Measurements from ENCODE around the gene PEX10.

PEX10 gene

DNA sequence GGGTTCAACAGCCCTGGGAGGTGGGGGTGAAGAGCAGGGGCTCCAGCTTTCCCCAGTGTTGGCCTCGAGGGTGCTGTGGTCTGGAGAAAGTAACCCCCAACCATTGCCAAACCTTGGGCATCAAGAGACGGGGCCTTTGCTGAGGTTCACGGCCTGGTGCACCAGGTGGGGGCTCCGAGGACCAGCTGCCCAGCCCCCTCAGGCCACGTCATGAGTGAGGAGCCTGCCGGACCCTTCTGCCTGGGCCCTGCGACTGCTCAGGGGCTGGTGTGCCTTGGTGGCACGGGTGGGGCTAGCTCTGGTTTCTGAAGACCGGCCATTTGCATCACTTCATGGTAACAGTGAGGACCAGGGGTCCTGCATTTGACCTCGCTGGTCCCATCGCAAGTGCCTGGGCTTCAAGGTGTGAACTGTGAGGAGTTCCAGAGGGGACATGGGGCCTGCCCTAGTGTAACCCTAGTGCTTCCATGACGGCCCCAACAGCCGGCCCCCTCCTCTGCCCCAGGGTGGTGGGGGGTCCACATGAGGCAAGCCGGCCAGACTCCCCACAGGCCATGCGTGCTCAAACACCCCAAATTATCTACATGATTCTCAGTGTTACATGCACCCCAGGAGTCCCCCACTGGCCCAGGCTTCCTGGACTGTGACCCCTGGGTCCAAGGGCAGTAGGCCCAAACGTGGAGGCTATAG, 34.5 kb downstream of the PEX10 start:
- no peaks in the 10 kb centered on the region for H3K27me3 ChIP-seq (replicated peaks; ENCODE audit: control insufficient read depth, insufficient read depth, low read length)
- DNase-seq (ENCODE audit: extremely low read depth, insufficient read length), result no peak
- TF ChIP-seq, protein P1, sequence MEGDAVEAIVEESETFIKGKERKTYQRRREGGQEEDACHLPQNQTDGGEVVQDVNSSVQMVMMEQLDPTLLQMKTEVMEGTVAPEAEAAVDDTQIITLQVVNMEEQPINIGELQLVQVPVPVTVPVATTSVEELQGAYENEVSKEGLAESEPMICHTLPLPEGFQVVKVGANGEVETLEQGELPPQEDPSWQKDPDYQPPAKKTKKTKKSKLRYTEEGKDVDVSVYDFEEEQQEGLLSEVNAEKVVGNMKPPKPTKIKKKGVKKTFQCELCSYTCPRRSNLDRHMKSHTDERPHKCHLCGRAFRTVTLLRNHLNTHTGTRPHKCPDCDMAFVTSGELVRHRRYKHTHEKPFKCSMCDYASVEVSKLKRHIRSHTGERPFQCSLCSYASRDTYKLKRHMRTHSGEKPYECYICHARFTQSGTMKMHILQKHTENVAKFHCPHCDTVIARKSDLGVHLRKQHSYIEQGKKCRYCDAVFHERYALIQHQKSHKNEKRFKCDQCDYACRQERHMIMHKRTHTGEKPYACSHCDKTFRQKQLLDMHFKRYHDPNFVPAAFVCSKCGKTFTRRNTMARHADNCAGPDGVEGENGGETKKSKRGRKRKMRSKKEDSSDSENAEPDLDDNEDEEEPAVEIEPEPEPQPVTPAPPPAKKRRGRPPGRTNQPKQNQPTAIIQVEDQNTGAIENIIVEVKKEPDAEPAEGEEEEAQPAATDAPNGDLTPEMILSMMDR (IDR thresholded peaks at IDR 0.05; ENCODE audit: insufficient read depth, low read length, poor library complexity, severe bottlenecking), result no peak

GRCh38 chr1:2376931-2377672, 35.3 kb downstream of the PEX10 start:
- no peaks in the 10 kb centered on the region for H3K27me3 ChIP-seq (replicated peaks; ENCODE audit: control insufficient read depth, insufficient read depth, low read length)
- TF ChIP-seq, protein P1 (IDR thresholded peaks at IDR 0.05; ENCODE audit: insufficient read depth, low read length, poor library complexity, severe bottlenecking), result no peak
- H3K36me3 ChIP-seq (ENCODE audit: control insufficient read depth, insufficient read depth, low read length), result no peaks in the 10 kb centered on the region
- no peak overlapping the region for H3K4me3 ChIP-seq (replicated peaks; ENCODE audit: low read depth, low read length)
- DNase-seq (ENCODE audit: extremely low read depth, insufficient read length), result no peak

More for the DNA sequence above, 34.5 kb downstream of the PEX10 start:
- Histone ChIP-seq H3K4me3 (replicated peaks; ENCODE audit: low read depth, low read length) (no peak overlapping the region), H3K36me3 (ENCODE audit: control insufficient read depth, insufficient read depth, low read length) (no peaks in the 10 kb centered on the region)

GRCh38 chr1:2376261-2376741, 36.1 kb downstream of the PEX10 start:
- TF ChIP-seq, protein P1 (IDR thresholded peaks at IDR 0.05; ENCODE audit: insufficient read depth, low read length, poor library complexity, severe bottlenecking), result no peak
- Histone ChIP-seq H3K27me3 (replicated peaks; ENCODE audit: control insufficient read depth, insufficient read depth, low read length) (no peaks in the 10 kb centered on the region), H3K36me3 (ENCODE audit: control insufficient read depth, insufficient read depth, low read length) (no peaks in the 10 kb centered on the region), H3K4me3 (replicated peaks; ENCODE audit: low read depth, low read length) (no peak overlapping the region)
- DNase-seq (ENCODE audit: extremely low read depth, insufficient read length), result no peak

DNA sequence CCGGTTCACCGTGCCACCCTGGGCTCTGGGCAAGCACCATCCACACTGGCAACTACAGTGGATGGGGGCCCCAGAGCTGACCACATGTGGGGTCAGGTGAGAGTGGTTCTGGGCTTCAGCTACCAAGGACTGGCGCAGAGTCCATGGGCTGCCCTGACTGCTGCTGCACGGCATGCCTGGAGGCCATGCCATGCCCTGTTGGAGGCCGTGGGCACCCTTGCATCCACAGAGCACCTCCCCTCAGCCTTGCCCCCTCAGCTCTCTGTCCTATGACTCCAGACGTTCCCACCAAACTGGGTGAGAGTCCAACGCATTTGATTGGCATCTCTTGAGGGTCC, 36.5 kb downstream of the PEX10 start:
- no peak overlapping the region for H3K4me3 ChIP-seq (replicated peaks; ENCODE audit: low read depth, low read length)
- H3K36me3 ChIP-seq (ENCODE audit: control insufficient read depth, insufficient read depth, low read length), result no peaks in the 10 kb centered on the region
- TF ChIP-seq, protein P1 (IDR thresholded peaks at IDR 0.05; ENCODE audit: insufficient read depth, low read length, poor library complexity, severe bottlenecking), result no peak
- DNase-seq (ENCODE audit: extremely low read depth, insufficient read length), result no peak
- H3K27me3 ChIP-seq (replicated peaks; ENCODE audit: control insufficient read depth, insufficient read depth, low read length), result no peaks in the 10 kb centered on the region

GRCh38 chr1:2375246-2375922, 37.0 kb downstream of the PEX10 start:
- Histone ChIP-seq H3K4me3 (replicated peaks; ENCODE audit: low read depth, low read length) (no peak overlapping the region), H3K36me3 (ENCODE audit: control insufficient read depth, insufficient read depth, low read length) (no peaks in the 10 kb centered on the region), H3K27me3 (replicated peaks; ENCODE audit: control insufficient read depth, insufficient read depth, low read length) (no peaks in the 10 kb centered on the region)
- peak; percentile 1 for DNase-seq (ENCODE audit: extremely low read depth, insufficient read length)
- TF ChIP-seq, protein P1 (IDR thresholded peaks at IDR 0.05; ENCODE audit: insufficient read depth, low read length, poor library complexity, severe bottlenecking), result no peak

Measured in GM06990 (cell line).